Measurements from ENCODE around the gene CPEB4.

CPEB4 gene

GRCh38 chr5:173916233-173916632 is 28.1 kb downstream of the CPEB4 start:
- DNase-seq: no peak

- DNase-seq: peak; percentile 88
These were observed 29.9 kb downstream of the CPEB4 start for GRCh38 chr5:173917788-173918786.

- DNase-seq: no peak
These were observed 31.3 kb downstream of the CPEB4 start for GRCh38 chr5:173919443-173919842.

- DNase-seq: peak; percentile 60
These were observed 32.0 kb downstream of the CPEB4 start for GRCh38 chr5:173920024-173920753.

GRCh38 chr5:173920866-173921555 is 32.9 kb downstream of the CPEB4 start:
- DNase-seq: peak; percentile 72

- no peak for DNase-seq
These were observed 34.4 kb downstream of the CPEB4 start for GRCh38 chr5:173922527-173922926.

GRCh38 chr5:173923218-173924095 is 35.3 kb downstream of the CPEB4 start:
- peak; percentile 41 for DNase-seq

GRCh38 chr5:173924899-173925298 is 36.8 kb downstream of the CPEB4 start:
- no peak for DNase-seq

- no peak for DNase-seq
These were observed 37.4 kb downstream of the CPEB4 start for GRCh38 chr5:173925449-173926071.

- no peak for DNase-seq
These were observed 38.2 kb downstream of the CPEB4 start for GRCh38 chr5:173926359-173926758.

GRCh38 chr5:173928871-173929574 is 40.9 kb downstream of the CPEB4 start:
- no peak for DNase-seq

- DNase-seq: no peak
These were observed 44.6 kb downstream of the CPEB4 start for GRCh38 chr5:173932695-173933139.

- no peak for DNase-seq
These were observed 45.8 kb downstream of the CPEB4 start for GRCh38 chr5:173933901-173934300.

- DNase-seq: no peak
These were observed 47.2 kb downstream of the CPEB4 start for GRCh38 chr5:173935396-173935795.

- DNase-seq: no peak
These were observed 52.1 kb downstream of the CPEB4 start for GRCh38 chr5:173940269-173940668.

- DNase-seq: no peak
These were observed 53.0 kb downstream of the CPEB4 start for GRCh38 chr5:173941102-173941501.

GRCh38 chr5:173941758-173942401 is 53.7 kb downstream of the CPEB4 start:
- peak; percentile 6 for DNase-seq

GRCh38 chr5:173944511-173944910 is 56.4 kb downstream of the CPEB4 start:
- peak; percentile 62 for DNase-seq

- no peak for DNase-seq
These were observed 57.0 kb downstream of the CPEB4 start for GRCh38 chr5:173945160-173945559.

- DNase-seq: no peak
These were observed 58.2 kb downstream of the CPEB4 start for GRCh38 chr5:173946323-173946722.
